Endodermal cell (in vitro differentiated cells): Measurements from ENCODE around the gene PPT1. TPM values are rescaled to one million over a fixed set of nuclear protein-coding genes. Genes with fewer than 3 reads are reported as not detected.
A peak's percentile ranks its signal among the peaks of the same experiment; 100 is the strongest.

Experiments
- DNase-seq: peaks from one replicate; pipeline ENCODE4 v3.0.0-alpha.2; 2017
- H3K27ac ChIP-seq: 2 replicates; pipeline ENCODE4 v1.5.1; 2013; ENCODE audit warnings: mild to moderate bottlenecking, low read depth, low read length, moderate library complexity
- H3K27me3 ChIP-seq: 2 replicates; pipeline ENCODE4 v1.6.1; 2013; ENCODE audit warnings: mild to moderate bottlenecking, low read length, moderate library complexity; ENCODE audit not compliant: insufficient read depth, control insufficient read depth, poor library complexity, severe bottlenecking
- H3K36me3 ChIP-seq: 2 replicates; pipeline ENCODE4 v1.7.0; 2013; ENCODE audit warnings: mild to moderate bottlenecking, low read length, moderate library complexity; ENCODE audit not compliant: control insufficient read depth, insufficient read depth
- H3K4me1 ChIP-seq: one replicate; pipeline ENCODE4 v1.7.0; 2013; ENCODE audit warnings: low read length; ENCODE audit not compliant: control insufficient read depth, insufficient read depth
- H3K4me3 ChIP-seq: 2 replicates; pipeline ENCODE4 v1.5.1; 2013; ENCODE audit warnings: mild to moderate bottlenecking, low read length, moderate library complexity
- H3K9ac ChIP-seq: 2 replicates; pipeline ENCODE4 v1.6.1; 2013; ENCODE audit warnings: mild to moderate bottlenecking, low read length, moderate library complexity; ENCODE audit not compliant: poor library complexity, severe bottlenecking; ENCODE audit errors: extremely low read depth
- H3K9me3 ChIP-seq: 2 replicates; pipeline ENCODE4 v1.6.1; 2013; ENCODE audit warnings: mild to moderate bottlenecking, low read length, moderate library complexity; ENCODE audit not compliant: control insufficient read depth
- H3K27ac Mint-ChIP-seq: 2 replicates; pipeline ENCODE4 v1.8.0; 2020; ENCODE audit warnings: mixed read lengths
- H3K27me3 Mint-ChIP-seq: 2 replicates; pipeline ENCODE4 v1.8.0; 2021; ENCODE audit warnings: mild to moderate bottlenecking, mixed read lengths; ENCODE audit not compliant: insufficient read depth
- H3K36me3 Mint-ChIP-seq: 2 replicates; pipeline ENCODE4 v1.8.0; 2020; ENCODE audit warnings: low read depth, mixed read lengths
- H3K4me1 Mint-ChIP-seq: 2 replicates; pipeline ENCODE4 v1.8.0; 2020; ENCODE audit warnings: mixed read lengths
- H3K4me3 Mint-ChIP-seq: 2 replicates; pipeline ENCODE4 v1.8.0; 2020; ENCODE audit warnings: mild to moderate bottlenecking, moderate library complexity, mixed read lengths
- H3K9me3 Mint-ChIP-seq: 2 replicates; pipeline ENCODE4 v1.8.0; 2020; ENCODE audit warnings: mild to moderate bottlenecking, mixed read lengths
- WGBS, 2 experiments: methylation state at CpG; one replicate each; pipeline versions ENCODE4 v1.1.5 to v1.1.7; 2013; ENCODE audit warnings: missing lambda C conversion rate in 2 of 2, mixed read lengths in 1 of 2; ENCODE audit not compliant: insufficient coverage in 1 of 2, insufficient read length in 1 of 2; 5-methylcytosine and 5-hydroxymethylcytosine counted together
- total RNA-seq, 2 donors: library from RNA; stranded (reverse); fragmentation: NEBNext Ultra II Directional in 1 of 2; extraction: Animal tissue kit (Norgen Biotek cat#: 25700) in 1 of 2; gene quantifications; 2 replicates in 1 of 2; 3 replicates in 1 of 2; pipeline ENCODE4 v1.2.1, GENCODE V29; 2021
- TF ChIP-seq, protein P1 (sequence below): fragments of 200-600 bp; sonication (generic); conservative IDR thresholded peaks from 2 replicates; pipeline ENCODE4 v1.5.0; 2021; ENCODE audit warnings: antibody characterized with exemption, mild to moderate bottlenecking

Gene PPT1
- total RNA-seq, 2 donors from 2014 or later: 85.7 to 111 TPM

DNA sequence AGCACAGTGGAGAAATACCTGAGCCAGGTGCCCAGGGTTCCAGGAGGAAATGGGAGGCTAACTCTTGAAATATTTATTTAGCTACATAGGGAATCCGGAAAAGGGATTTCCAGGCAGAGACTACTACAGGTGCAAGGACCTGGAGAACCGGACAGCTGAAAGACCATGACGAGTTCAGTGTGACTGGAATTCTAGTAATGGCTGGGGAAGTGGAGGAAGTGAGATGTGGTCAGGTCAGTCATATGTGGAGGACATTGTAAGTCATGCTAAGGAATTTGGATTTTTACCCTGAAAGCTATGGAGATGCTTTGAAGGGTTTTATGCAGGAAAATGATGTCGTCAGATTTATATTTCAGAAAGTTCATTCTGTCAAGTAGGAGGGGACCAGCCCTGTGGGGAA, 54.7 kb downstream of the PPT1 start:
- DNase-seq: no peak
- H3K4me3 ChIP-seq: peak overlapping the region; percentile 100
- H3K9me3 ChIP-seq: no peaks in the 10 kb centered on the region
- Mint-ChIP-seq H3K27ac (peak overlapping the region; percentile 5), H3K4me1 (peaks cover 24% of the 10 kb centered on the region), H3K9me3 (no peaks in the 10 kb centered on the region), H3K27me3 (no peaks in the 10 kb centered on the region), H3K36me3 (peaks cover 28% of the 10 kb centered on the region), H3K4me3 (peak overlapping the region; percentile 98)
- TF ChIP-seq, protein P1, sequence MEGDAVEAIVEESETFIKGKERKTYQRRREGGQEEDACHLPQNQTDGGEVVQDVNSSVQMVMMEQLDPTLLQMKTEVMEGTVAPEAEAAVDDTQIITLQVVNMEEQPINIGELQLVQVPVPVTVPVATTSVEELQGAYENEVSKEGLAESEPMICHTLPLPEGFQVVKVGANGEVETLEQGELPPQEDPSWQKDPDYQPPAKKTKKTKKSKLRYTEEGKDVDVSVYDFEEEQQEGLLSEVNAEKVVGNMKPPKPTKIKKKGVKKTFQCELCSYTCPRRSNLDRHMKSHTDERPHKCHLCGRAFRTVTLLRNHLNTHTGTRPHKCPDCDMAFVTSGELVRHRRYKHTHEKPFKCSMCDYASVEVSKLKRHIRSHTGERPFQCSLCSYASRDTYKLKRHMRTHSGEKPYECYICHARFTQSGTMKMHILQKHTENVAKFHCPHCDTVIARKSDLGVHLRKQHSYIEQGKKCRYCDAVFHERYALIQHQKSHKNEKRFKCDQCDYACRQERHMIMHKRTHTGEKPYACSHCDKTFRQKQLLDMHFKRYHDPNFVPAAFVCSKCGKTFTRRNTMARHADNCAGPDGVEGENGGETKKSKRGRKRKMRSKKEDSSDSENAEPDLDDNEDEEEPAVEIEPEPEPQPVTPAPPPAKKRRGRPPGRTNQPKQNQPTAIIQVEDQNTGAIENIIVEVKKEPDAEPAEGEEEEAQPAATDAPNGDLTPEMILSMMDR: no peak
- no peak overlapping the region for H3K27ac ChIP-seq
- WGBS, 2 experiments: 92 to 98% methylated on average over 4 of the region's 4 CpGs
- peaks cover 43% of the 10 kb centered on the region for H3K36me3 ChIP-seq
- H3K9ac ChIP-seq: no peak overlapping the region
- no peaks in the 10 kb centered on the region for H3K4me1 ChIP-seq
- no peaks in the 10 kb centered on the region for H3K27me3 ChIP-seq

DNA sequence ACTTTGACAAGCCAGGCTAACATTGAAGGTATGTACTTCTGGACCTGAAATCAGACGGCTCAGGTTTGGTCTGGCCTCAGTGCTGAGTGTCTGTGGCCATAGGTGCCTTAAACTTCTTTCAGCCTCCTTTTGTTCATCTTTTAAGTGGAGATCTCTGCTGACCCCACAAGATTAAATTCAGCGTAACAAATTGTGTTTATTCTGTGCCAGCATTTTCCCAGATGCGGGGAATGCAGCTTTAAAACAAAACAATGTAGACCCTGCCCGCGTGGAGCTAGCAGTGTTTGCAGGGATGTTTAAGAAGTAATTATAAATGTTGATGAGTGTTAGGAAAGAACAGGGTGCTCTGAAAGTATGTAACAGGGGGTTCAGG, 55.6 kb downstream of the PPT1 start:
- Histone ChIP-seq H3K4me1 (no peaks in the 10 kb centered on the region), H3K27ac (no peak overlapping the region), H3K27me3 (no peaks in the 10 kb centered on the region), H3K9me3 (no peaks in the 10 kb centered on the region), H3K36me3 (peaks cover 40% of the 10 kb centered on the region), H3K9ac (peak overlapping the region; percentile 95), H3K4me3 (peak overlapping the region; percentile 100)
- WGBS, 2 experiments: 41 to 44% methylated on average over 5 of the region's 5 CpGs
- Mint-ChIP-seq H3K9me3 (no peaks in the 10 kb centered on the region), H3K4me3 (peak overlapping the region; percentile 98), H3K27ac (peak overlapping the region; percentile 100), H3K36me3 (peaks cover 26% of the 10 kb centered on the region), H3K27me3 (no peaks in the 10 kb centered on the region), H3K4me1 (peaks cover 24% of the 10 kb centered on the region)
- TF ChIP-seq, protein P1: no peak
- no peak for DNase-seq

GRCh38 chr1:40040511-40041465, 56.3 kb downstream of the PPT1 start, which contains the start of gene CAP1:
Gene CAP1, plus strand, starts transcription at chr1:40040729. Its CDS starts 18,618 bp downstream, at chr1:40059347.
- Mint-ChIP-seq H3K27me3 (no peaks in the 10 kb centered on the region), H3K4me1 (peaks cover 22% of the 10 kb centered on the region), H3K27ac (peak within 1 kb of the TSS; percentile 100), H3K9me3 (no peaks in the 10 kb centered on the region), H3K4me3 (peak within 1 kb of the TSS; percentile 98), H3K36me3 (peaks cover 23% of the 10 kb centered on the region)
- Histone ChIP-seq H3K27me3 (no peaks in the 10 kb centered on the region), H3K27ac (peak within 1 kb of the TSS; percentile 82), H3K9ac (peak within 1 kb of the TSS; percentile 95), H3K4me3 (peak within 1 kb of the TSS; percentile 100), H3K4me1 (no peaks in the 10 kb centered on the region), H3K9me3 (no peaks in the 10 kb centered on the region), H3K36me3 (peaks cover 33% of the 10 kb centered on the region)
- TF ChIP-seq, protein P1: no peak
- 1% methylated on average over 22 to 65 of the region's 65 CpGs for WGBS, 2 experiments
- peak; percentile 100 for DNase-seq
